DND-41 (cell line): ENCODE measurements around the gene GMPPB.
"Not testable (repeated sequence)": the region's sequence is repeated elsewhere in the genome, so short reads cannot be mapped to it uniquely, and the experiment has no call there.

Source experiments
- ATAC-seq: fragments of 200-7000 bp; cut with Tn5 transposase; 3 replicates; pipeline ENCODE4 v1.9.1; 2021; ENCODE audit warnings: low read depth; ENCODE audit not compliant: insufficient read depth
- DNase-seq: peaks from one replicate; pipeline ENCODE4 v3.0.0-alpha.2; 2020
- H2AFZ ChIP-seq: 2 replicates; pipeline ENCODE4 v1.6.0; 2012; ENCODE audit warnings: low read depth, low read length
- H3K27ac ChIP-seq: 2 replicates; pipeline ENCODE4 v1.5.1; 2012; ENCODE audit warnings: low read length, inconsistent platforms
- H3K27me3 ChIP-seq: fragments of 200-600 bp; sonication (generic); 2 replicates; pipeline ENCODE4 v1.6.0; 2012; ENCODE audit warnings: low read length, mild to moderate bottlenecking, inconsistent platforms; ENCODE audit not compliant: insufficient read depth, poor library complexity
- H3K36me3 ChIP-seq: 2 replicates; pipeline ENCODE4 v1.5.1; 2012; ENCODE audit warnings: low read length, inconsistent platforms; ENCODE audit not compliant: insufficient read depth
- H3K4me1 ChIP-seq: 2 replicates; pipeline ENCODE4 v1.5.1; 2012; ENCODE audit warnings: mild to moderate bottlenecking, low read length; ENCODE audit not compliant: insufficient read depth
- H3K4me2 ChIP-seq: 2 replicates; pipeline ENCODE4 v1.6.0; 2012; ENCODE audit warnings: mild to moderate bottlenecking, moderate library complexity, low read length, inconsistent platforms; ENCODE audit not compliant: insufficient read depth
- H3K4me3 ChIP-seq, 2 experiments: fragments of 200-600 bp in 1 of 2; shearing (Covaris generic) in 1 of 2; 2 replicates each; pipeline ENCODE4 v1.5.1; 2012 to 2016; ENCODE audit warnings: inconsistent platforms in 2 of 2, low read length in 2 of 2, mild to moderate bottlenecking in 2 of 2, low read depth in 1 of 2, moderate library complexity in 1 of 2
- H3K79me2 ChIP-seq: 2 replicates; pipeline ENCODE4 v1.6.0; 2012; ENCODE audit warnings: low read length, inconsistent platforms; ENCODE audit not compliant: insufficient read depth
- H3K9ac ChIP-seq: 2 replicates; pipeline ENCODE4 v1.6.0; 2012; ENCODE audit warnings: low read depth, mild to moderate bottlenecking, inconsistent platforms, low read length, moderate library complexity
- H3K9me3 ChIP-seq: 2 replicates; pipeline ENCODE4 v1.5.1; 2012; ENCODE audit warnings: low read length, moderate library complexity, mild to moderate bottlenecking, inconsistent platforms; ENCODE audit not compliant: insufficient read depth, severe bottlenecking
- H4K20me1 ChIP-seq: 2 replicates; pipeline ENCODE4 v1.6.0; 2012; ENCODE audit warnings: low read length; ENCODE audit not compliant: insufficient read depth
- CTCF ChIP-seq: IDR thresholded peaks from 2 replicates; pipeline ENCODE4 v1.5.1; 2012; ENCODE audit warnings: borderline replicate concordance, low read length, moderate library complexity, mild to moderate bottlenecking; ENCODE audit not compliant: poor library complexity, severe bottlenecking; ENCODE audit errors: extremely low read depth
- EZH2 ChIP-seq: IDR thresholded peaks from 3 replicates; pipeline ENCODE4 v1.6.1; 2012; ENCODE audit warnings: borderline replicate concordance, low read depth, mild to moderate bottlenecking, moderate library complexity, low read length, inconsistent platforms; ENCODE audit not compliant: severe bottlenecking

Gene GMPPB

GRCh38 chr3:49689046-49689907 lies 34.5 kb downstream of the GMPPB start, which contains the start of the genes MST1 and RNF123:
MST1 (minus strand) TSS chr3:49689474; CDS start chr3:49688691, 783 bp downstream.
RNF123 (plus strand) TSS chr3:49689557; CDS start chr3:49691166, 1,609 bp downstream.
- H3K4me1 ChIP-seq = peaks cover 28% of the 10 kb centered on the region
- ATAC-seq (peak; percentile 82), DNase-seq (peak; percentile 94)
- H3K79me2 ChIP-seq = peaks cover 27% of the 10 kb centered on the region
- H4K20me1 ChIP-seq = 0 out of 2 replicates have a peak, but pooled peaks cover under 1% of the 10 kb centered on the region
- H3K27ac ChIP-seq = peak within 1 kb of the TSS; percentile 89
- peak within 1 kb of the TSS; percentile 73 for H2AFZ ChIP-seq
- H3K36me3 ChIP-seq = peaks cover 4% of the 10 kb centered on the region; the same call in 1 of the 2 replicates
- H3K9ac ChIP-seq = peak within 1 kb of the TSS; percentile 79
- no peaks in the 10 kb centered on the region for H3K9me3 ChIP-seq
- H3K4me2 ChIP-seq = peak within 1 kb of the TSS; percentile 69
- peak within 1 kb of the TSS; percentile 70 to 81 for H3K4me3 ChIP-seq
- TF ChIP-seq CTCF (peak; percentile 62), EZH2 (no peak)
- no peaks in the 10 kb centered on the region for H3K27me3 ChIP-seq

DNA sequence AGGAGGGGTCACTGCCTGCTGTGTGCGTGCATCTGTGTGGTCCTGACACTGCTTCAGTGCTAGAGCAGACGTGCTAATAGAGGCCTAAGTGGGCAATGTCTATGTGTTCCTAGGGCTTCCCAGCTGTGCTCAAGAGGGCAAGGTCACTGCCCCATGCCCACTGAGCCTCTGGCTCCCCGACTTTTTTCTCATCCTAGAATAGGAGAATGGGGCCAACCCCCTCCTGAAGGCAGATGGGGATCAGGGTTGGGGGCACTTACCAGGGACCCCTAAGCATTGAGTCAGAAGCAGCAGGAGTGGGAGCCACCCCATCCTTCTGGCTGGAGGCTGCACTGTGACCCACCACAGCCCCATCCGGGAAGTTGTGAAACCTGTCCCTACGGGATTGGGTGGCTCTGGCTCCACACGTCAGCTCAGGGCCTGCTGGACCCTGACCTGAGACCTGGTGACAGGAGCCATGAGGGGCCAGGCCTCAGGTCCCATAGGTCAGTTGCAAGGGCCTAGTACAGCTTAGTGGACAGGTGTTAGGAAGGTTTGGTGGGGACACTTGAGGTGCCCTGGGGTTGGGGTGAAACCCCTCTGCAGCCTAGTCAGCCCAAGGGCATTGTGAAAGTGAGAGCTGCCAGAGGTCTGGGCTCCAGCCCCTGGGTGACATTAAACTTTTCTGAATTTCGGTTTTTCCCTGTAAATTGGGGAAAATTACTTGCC lies 35.3 kb downstream of the GMPPB start:
- peak overlapping the region; percentile 70 to 81 for H3K4me3 ChIP-seq
- peak overlapping the region; percentile 89 for H3K27ac ChIP-seq
- H3K9ac ChIP-seq = peak overlapping the region; percentile 79
- H3K9me3 ChIP-seq, DNase-seq, H3K27me3 ChIP-seq, H4K20me1 ChIP-seq, H3K36me3 ChIP-seq: not testable (repeated sequence)
- H2AFZ ChIP-seq = peak overlapping the region; percentile 73
- peaks cover 28% of the 10 kb centered on the region for H3K4me1 ChIP-seq
- H3K79me2 ChIP-seq = peaks cover 25% of the 10 kb centered on the region
- peak overlapping the region; percentile 69 for H3K4me2 ChIP-seq
- ATAC-seq = peak; percentile 3; the same call in 1 of the 3 replicates

DNA sequence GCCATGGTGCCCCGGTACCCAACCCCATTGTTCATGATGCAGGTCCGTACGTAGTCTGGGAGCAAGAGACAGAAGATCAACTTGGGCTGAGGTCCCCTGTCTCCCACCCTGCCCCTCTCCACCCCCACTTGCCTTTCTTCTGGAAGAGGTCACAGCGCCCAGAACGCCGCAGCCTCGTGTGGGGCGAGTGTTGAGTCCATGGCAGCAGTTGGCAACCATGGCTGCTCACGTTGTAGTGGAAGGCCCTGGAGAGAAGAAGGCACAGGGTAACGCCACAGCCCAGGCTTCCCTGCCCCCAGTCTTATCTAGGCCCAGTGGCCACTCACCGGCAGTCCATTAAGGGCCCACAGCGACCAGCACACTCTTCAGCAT lies 36.3 kb downstream of the GMPPB start:
- H4K20me1 ChIP-seq, H3K27ac ChIP-seq, H3K9me3 ChIP-seq, ATAC-seq, H3K4me2 ChIP-seq, DNase-seq, H3K4me3 ChIP-seq, H3K27me3 ChIP-seq, H2AFZ ChIP-seq, H3K9ac ChIP-seq: not testable (repeated sequence)
- peaks cover 25% of the 10 kb centered on the region for H3K79me2 ChIP-seq
- H3K36me3 ChIP-seq = peaks cover 21% of the 10 kb centered on the region
- H3K4me1 ChIP-seq = peaks cover 28% of the 10 kb centered on the region

DNA sequence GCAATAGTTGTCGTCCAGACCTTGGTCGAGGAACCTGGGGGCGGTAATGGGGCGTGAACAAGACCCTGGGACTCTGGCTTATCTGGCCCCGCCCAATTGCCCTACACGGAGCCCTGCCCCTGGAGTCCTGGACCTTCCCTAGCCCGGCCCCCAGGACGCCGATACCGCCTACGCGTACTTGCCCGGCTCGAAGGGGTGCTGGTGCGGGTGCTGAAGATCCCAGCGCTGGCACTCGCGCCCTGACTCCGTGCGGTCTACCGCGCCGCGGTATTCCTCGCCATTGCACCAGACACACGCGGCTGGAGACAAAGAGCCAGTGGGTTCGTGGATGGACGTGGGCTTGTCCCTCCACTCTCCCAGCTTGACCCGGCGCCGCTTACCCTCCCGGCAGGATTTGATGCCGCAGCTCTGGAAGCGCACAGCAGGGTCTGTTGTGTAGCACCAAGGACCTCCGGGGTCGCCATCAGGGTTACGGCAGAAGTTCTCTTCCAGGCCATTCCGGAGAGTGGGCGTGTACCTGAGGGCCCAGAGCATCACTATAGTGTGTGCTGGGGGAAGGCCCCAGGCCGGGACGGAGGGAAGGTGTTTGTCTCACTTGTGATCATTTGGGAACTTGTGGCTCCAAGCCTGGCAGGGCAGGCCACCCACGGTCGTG lies 36.9 kb downstream of the GMPPB start:
- not testable (repeated sequence) for H3K4me2 ChIP-seq, H3K9ac ChIP-seq, H2AFZ ChIP-seq, H3K27me3 ChIP-seq, H3K4me3 ChIP-seq, H3K27ac ChIP-seq, H3K9me3 ChIP-seq, ATAC-seq, H4K20me1 ChIP-seq, DNase-seq
- H3K36me3 ChIP-seq = peaks cover 26% of the 10 kb centered on the region
- peaks cover 25% of the 10 kb centered on the region for H3K79me2 ChIP-seq
- peaks cover 28% of the 10 kb centered on the region for H3K4me1 ChIP-seq

DNA sequence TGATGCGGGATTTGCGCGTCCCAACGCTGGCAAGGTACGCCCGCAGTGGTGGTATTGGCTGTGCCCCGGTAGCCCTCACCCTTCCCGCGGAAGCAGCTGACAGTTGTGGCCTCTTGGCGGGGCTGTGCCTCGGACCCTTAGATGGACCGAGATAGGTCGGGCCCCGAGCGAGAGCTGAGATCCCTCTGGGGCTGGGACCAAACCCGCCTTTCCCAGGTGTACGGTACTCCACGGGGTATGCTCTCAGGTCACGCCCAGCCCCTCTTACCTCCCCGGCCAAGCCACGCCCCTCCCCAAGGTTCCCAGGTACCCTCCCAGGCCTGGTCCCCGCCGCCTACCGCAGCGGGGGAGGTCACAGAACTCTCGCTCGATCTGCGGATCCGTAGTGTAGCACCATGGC lies 37.4 kb downstream of the GMPPB start:
- H3K27ac ChIP-seq, H2AFZ ChIP-seq, H3K4me3 ChIP-seq, H3K4me2 ChIP-seq, ATAC-seq, DNase-seq, H3K27me3 ChIP-seq, H3K9me3 ChIP-seq, H4K20me1 ChIP-seq, H3K9ac ChIP-seq: not testable (repeated sequence)
- Histone ChIP-seq H3K4me1 (peaks cover 24% of the 10 kb centered on the region), H3K36me3 (peaks cover 31% of the 10 kb centered on the region), H3K79me2 (peaks cover 23% of the 10 kb centered on the region)

DNA sequence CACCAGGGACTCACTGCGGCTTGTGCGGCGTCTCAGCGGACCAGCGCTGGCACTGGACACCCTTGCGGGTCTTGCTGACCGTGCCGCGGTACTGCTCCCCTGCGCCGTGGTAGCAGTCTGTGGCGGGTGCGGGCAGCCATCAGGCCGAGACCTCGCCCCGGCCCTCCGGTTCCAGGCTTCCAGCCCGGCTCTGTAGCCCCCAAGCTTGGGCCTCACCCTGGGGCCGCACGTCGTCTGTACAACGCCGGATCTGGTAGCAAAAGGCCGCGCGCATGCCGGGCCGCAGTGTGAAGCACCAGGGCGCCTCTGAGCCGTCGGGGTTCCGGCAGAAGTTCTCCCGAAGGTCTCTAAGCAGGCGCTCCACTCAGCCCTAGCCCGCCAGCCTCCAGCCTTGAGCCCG lies 37.9 kb downstream of the GMPPB start:
- H2AFZ ChIP-seq, H3K9me3 ChIP-seq, H4K20me1 ChIP-seq, ATAC-seq, H3K4me2 ChIP-seq, DNase-seq, H3K27ac ChIP-seq, H3K4me3 ChIP-seq, H3K9ac ChIP-seq, H3K27me3 ChIP-seq: not testable (repeated sequence)
- Histone ChIP-seq H3K4me1 (peaks cover 19% of the 10 kb centered on the region), H3K79me2 (peaks cover 18% of the 10 kb centered on the region), H3K36me3 (peaks cover 36% of the 10 kb centered on the region)
